ENCODE results near the gene ELP5. TPM values are rescaled to one million over a fixed set of nuclear protein-coding genes. Genes with fewer than 3 reads are reported as not detected.

Gene ELP5
- total RNA-seq, 4 donors from 2014 or later: 29.6 to 36.8 (median 33.8) TPM

DNA sequence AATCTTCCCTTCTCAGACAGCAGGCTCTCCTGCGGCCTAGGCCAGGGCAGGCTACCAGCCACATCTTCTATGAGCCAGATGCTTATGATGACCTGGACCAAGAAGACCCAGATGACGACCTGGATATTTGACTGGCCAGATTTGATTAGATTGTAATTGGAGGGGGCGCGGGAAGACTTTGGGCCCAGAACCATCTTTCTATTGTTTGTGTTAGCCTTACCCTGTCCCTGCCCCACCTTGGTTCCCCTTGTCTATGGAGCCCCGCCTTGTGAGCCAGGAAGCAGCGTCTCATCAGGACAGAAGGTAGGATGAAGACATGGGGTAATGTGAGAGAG lies 7.5 kb downstream of the ELP5 start:
- H3K36me3 ChIP-seq: peaks cover 0 to 51% of the 10 kb centered on the region in 2 donors
- TF ChIP-seq POLR2AphosphoS5 (IDR thresholded peaks at IDR 0.05) (no peak), EP300 (IDR thresholded peaks at IDR 0.05) (no peak), POLR2A (IDR thresholded peaks at IDR 0.05) (no peak)
- TF ChIP-seq, protein P1, sequence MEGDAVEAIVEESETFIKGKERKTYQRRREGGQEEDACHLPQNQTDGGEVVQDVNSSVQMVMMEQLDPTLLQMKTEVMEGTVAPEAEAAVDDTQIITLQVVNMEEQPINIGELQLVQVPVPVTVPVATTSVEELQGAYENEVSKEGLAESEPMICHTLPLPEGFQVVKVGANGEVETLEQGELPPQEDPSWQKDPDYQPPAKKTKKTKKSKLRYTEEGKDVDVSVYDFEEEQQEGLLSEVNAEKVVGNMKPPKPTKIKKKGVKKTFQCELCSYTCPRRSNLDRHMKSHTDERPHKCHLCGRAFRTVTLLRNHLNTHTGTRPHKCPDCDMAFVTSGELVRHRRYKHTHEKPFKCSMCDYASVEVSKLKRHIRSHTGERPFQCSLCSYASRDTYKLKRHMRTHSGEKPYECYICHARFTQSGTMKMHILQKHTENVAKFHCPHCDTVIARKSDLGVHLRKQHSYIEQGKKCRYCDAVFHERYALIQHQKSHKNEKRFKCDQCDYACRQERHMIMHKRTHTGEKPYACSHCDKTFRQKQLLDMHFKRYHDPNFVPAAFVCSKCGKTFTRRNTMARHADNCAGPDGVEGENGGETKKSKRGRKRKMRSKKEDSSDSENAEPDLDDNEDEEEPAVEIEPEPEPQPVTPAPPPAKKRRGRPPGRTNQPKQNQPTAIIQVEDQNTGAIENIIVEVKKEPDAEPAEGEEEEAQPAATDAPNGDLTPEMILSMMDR (IDR thresholded peaks at IDR 0.05): no peak
- H3K4me3 ChIP-seq: no peak overlapping the region
- H3K27ac ChIP-seq: no peak overlapping the region
- no peak for ATAC-seq
- 94 to 96% methylated on average over 3 of the region's 6 CpGs for WGBS, 2 donors (ENCODE audit: low coverage in 1 of 2)
- H3K9me3 ChIP-seq: no peaks in the 10 kb centered on the region
- H3K27me3 ChIP-seq: peaks cover 45% of the 10 kb centered on the region
- H3K4me1 ChIP-seq: peaks cover 0 to 34% (median 22%) of the 10 kb centered on the region in 3 donors

DNA sequence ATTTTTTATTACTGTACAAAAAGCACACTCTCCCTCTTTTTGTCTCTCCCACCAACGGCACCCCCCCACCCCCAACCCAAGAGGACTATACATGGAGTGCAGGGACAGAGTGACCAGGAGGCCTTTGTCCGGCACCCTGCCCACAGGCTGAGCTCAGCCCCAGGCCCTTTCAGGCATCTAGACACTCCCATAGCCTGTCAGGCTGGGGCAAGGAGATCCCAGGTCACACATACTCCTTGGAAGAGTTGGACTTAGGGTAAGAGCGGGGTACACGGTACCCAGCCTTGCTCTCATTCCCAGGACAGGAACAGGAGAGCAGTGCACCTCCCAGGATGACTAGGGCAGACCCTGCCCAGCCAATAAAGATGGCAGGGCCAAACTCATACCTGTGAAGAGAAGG lies 8.1 kb downstream of the ELP5 start:
- H3K4me3 ChIP-seq: no peak overlapping the region
- H3K27ac ChIP-seq: no peak overlapping the region
- 60 to 75% methylated on average over 1 to 2 of the region's 4 CpGs for WGBS, 2 donors (ENCODE audit: low coverage in 1 of 2)

DNA sequence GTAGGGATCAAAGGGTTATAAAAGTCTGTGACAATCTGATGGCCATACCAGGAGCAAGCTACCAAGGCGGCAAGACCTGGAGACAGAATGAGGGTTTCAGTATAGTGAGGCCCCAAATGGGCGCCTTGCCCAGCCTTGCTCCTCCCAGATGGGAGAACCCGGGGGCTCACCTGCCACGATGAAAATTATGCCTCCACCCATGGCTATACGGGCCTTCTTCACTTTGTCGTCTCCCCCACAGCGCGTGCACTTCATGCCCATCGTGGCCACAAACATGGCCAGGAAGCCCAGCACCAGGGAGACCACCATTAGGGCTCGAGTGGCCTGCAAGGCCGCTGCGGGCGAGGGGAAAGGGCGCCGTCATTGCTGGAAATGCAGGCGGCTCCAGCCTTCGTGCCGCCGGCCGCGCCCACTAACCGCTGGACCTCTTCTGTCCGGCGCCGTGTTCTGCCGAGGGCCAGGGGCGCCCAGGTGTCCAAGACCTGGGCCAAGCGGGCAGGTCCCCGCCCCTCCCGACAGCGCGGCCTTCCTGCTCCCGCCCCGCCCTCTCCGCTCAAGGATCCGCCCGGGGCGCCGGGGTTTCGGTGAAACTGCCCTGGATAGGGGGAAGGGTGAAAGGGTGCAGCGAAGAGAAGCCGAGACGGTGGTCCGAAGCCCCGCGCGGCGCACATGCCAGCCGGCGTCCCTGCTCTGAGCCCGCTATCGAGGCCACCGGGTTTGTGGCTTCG lies 8.8 kb downstream of the ELP5 start:
- H3K4me3 ChIP-seq: peak overlapping the region; percentile 2 to 52
- no CpG with 5 or more reads among the region's 54 CpGs for WGBS, 2 donors (ENCODE audit: low coverage in 1 of 2)

More for the DNA sequence above, 8.1 kb downstream of the ELP5 start:
- Histone ChIP-seq H3K9me3 (no peaks in the 10 kb centered on the region), H3K4me1 (peaks cover 0 to 34% (median 22%) of the 10 kb centered on the region in 3 donors), H3K36me3 (peaks cover 0 to 45% of the 10 kb centered on the region in 2 donors), H3K27me3 (peaks cover 51% of the 10 kb centered on the region)
- no peak for ATAC-seq
- TF ChIP-seq POLR2A (IDR thresholded peaks at IDR 0.05) (no peak), POLR2AphosphoS5 (IDR thresholded peaks at IDR 0.05) (no peak), EP300 (IDR thresholded peaks at IDR 0.05) (no peak)
- TF ChIP-seq, protein P1 (IDR thresholded peaks at IDR 0.05): no peak

DNA sequence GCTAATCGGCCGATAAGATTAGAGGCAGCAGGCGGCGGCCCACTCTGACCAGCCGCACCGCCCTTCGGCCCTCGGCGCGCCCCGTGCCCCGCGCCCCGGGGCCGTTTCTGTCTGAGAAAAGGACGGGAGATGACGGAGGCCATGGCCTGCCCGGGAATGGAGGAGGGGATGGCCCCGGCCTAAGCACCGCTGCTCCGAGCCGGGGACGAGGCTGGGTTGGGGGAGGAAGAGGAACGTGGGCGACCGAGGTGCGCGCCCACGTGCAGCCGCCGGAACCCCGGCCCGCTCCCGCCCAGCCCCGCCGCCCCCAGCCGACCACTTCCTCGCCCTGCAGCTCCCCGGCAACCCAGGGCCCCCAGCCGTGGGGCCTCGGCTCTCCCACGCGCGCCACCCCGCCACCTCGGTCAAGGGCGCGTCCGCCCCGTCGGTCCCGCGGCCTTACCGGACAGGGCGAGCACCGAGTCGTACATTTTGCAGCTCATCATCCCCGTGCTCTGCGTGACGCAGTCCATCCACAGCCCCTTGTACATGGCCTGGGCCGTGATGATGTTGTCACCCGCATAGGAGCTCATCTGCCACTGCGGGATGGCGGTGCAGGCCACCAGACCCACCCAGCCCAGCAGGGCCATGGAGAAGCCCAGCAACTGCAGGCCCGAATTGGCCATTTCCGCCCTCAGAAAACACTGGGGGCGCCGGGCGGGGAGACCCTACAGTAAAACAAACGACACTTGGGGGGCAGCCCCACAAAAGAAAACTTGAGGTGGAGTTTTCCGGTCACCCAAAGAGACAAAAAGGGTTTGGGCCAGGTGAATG lies 9.6 kb downstream of the ELP5 start:
- peaks cover 0 to 31% of the 10 kb centered on the region in 2 donors for H3K36me3 ChIP-seq
- peaks cover 65% of the 10 kb centered on the region for H3K27me3 ChIP-seq
- H3K27ac ChIP-seq: peak overlapping the region in 1 of 4 donors; percentile 53
- TF ChIP-seq POLR2AphosphoS5 (IDR thresholded peaks at IDR 0.05): no peak
- no peak for TF ChIP-seq POLR2A (IDR thresholded peaks at IDR 0.05)
- TF ChIP-seq, protein P1 (IDR thresholded peaks at IDR 0.05): no peak
- TF ChIP-seq EP300 (IDR thresholded peaks at IDR 0.05): no peak
- H3K4me3 ChIP-seq: peak overlapping the region; percentile 2 to 52
- 37% methylated on average over 2 of the region's 71 CpGs; no CpG with 5 or more reads in 1 of the 2 donors for WGBS, 2 donors (ENCODE audit: low coverage in 1 of 2)
- ATAC-seq: peak; percentile 14
- peaks cover 0 to 34% (median 22%) of the 10 kb centered on the region in 3 donors for H3K4me1 ChIP-seq
- no peaks in the 10 kb centered on the region for H3K9me3 ChIP-seq

More for the DNA sequence above, 8.8 kb downstream of the ELP5 start:
- Histone ChIP-seq H3K9me3 (no peaks in the 10 kb centered on the region), H3K4me1 (peaks cover 0 to 34% (median 22%) of the 10 kb centered on the region in 3 donors), H3K36me3 (peaks cover 0 to 38% of the 10 kb centered on the region in 2 donors), H3K27me3 (peaks cover 57% of the 10 kb centered on the region), H3K27ac (peak overlapping the region in 1 of 4 donors; percentile 53)
- ATAC-seq: peak; percentile 56
- TF ChIP-seq EP300 (IDR thresholded peaks at IDR 0.05) (no peak), POLR2A (IDR thresholded peaks at IDR 0.05) (no peak), POLR2AphosphoS5 (IDR thresholded peaks at IDR 0.05) (no peak)
- TF ChIP-seq, protein P1 (IDR thresholded peaks at IDR 0.05): no peak

Measured in gastroesophageal sphincter (tissue), 4 donors.